Endothelial cell of hepatic sinusoid (primary cell): ENCODE data around the gene RYR2.
"Not testable (repeated sequence)": the region's sequence is repeated elsewhere in the genome, so short reads cannot be mapped to it uniquely, and the experiment has no call there.

Source experiments
- in situ Hi-C: cut with HindIII; loops from 2 replicates; pipeline ENCODE4 v1.10.0; 2017; ENCODE audit warnings: low sequenced_read_pairs

Gene RYR2

DNA sequence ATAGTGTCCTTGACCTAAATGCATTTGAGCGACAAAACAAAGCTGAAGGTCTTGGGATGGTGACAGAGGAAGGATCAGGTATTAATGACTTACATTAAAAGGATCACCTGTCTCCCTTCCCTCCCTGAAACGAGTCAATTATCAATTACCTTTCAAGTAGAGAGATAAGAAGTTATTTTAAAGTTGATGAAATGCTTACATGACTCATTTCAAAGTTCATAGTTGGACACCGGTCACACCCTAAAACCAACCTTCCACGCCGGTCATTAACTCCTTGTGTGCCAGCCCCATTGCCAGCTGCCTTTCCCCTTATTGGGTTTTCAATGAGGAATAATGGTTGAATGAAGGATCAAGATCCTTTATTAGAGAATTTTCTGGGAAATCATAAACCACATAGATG lies 719.0 kb downstream of the RYR2 start:
- in situ Hi-C loops: no loop called here

DNA sequence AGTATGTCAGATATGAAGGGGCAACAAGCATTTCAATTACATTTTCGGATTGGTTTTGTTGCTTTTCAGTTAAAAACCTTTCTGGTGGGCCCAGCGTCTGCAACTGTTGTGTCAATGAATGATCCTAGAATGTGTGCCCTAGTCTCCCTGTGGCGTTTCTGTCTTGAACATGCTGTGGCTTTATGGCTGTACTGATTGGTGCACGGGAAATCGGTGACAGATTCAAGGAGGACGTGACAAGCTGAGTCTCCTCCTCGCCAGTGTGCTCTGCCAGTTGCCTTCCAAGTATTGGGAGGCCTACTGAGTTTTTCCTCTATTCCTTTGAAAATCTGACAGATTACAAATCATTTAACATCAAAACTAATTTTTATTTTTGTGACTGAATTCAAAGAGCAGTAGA lies 721.2 kb downstream of the RYR2 start:
- in situ Hi-C loops: no loop called here

DNA sequence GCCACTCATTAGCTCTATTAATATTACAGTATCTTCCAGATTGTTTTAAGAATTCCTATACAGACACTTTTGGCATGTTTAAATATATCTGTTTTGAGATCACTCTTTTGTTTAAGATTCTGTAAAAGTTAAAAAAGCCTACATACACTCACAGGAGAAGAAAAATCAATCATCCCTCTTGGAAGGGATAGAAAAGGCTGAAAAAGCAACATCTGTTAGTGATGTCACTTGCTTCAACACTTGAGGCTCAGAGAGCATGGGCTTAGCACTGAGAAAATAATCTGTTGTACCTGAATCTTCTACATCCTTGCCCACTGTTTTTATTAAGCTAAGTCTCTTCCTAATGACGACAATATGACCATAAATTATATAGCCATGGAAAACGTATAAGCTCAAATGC lies 721.8 kb downstream of the RYR2 start:
- in situ Hi-C loops: no loop called here

DNA sequence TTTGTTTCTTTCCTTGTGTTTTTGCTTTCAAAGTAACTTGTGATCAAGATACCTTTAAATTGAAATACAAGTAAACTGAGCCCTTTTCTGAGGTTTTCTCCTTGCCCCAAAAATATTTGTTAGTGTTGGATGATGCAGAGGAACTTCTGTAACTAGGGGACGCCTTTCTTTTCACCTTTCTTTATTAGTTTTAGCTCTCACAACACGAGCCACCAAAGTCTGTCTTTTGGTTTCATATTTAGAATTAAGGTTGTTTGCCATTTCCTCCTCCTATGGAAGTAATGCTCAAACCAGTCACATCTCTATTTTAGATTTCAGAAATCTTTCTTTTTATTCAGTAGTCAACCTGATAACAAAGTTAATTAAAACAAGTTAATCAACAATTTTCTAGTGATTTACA lies 727.9 kb downstream of the RYR2 start:
- in situ Hi-C loops: no loop called here

DNA sequence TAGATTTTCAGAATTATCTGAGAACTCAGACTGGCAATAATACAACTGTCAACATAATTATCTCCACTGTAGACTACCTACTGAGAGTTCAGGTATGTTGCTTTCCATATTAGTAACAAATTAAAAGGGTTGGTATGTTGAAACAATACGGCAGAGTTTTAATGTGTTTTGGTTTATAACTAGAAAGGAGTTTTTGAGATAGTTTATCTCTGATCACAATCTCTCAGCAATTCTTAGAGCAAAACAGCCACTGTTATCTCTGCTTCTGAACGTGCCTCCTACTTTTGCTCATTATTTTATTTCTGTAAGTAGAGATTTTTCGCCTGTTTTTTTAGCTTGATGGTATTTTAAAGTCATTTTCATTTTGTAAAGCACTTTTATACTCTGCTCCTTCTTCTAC lies 730.0 kb downstream of the RYR2 start:
- in situ Hi-C loops: no loop called here

DNA sequence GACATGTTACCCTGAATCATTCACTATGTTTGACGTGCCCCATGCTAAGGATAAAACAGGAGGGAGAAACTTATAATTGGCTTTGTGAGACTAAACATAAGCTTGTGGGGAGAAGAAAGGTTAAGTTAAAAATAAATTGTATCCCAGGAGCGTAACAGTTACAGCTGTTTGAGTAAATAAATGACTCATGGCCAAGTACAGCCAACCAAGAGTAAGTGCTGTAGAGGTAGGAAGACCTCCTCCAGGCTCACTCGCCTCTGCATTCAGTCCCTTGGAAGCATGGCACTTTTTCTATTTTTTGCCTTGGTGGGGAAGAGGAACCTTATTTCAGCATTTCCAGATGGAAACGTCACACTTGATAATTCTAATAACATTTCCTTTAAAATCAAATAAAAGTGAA lies 732.3 kb downstream of the RYR2 start:
- in situ Hi-C loops: no loop called here

DNA sequence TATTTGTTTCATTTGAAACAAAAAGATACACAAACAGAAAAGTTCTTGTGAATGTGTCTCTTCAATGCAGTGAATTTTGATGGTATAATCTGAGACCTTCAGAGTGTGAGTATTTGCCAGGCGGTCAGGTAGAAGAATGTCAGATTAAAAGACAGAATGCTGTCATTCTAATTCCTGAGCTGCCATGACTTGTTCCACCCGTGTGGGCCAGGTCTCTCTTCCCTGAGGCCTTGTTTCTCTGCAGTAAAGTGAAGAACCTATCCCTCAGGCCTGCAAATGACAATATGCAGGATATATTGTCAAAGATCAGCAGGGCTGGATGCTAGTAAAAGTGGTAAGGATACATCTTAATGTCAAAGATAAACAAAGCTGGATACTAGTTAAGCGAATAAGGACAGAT lies 737.4 kb downstream of the RYR2 start:
- in situ Hi-C loops: no loop called here

DNA sequence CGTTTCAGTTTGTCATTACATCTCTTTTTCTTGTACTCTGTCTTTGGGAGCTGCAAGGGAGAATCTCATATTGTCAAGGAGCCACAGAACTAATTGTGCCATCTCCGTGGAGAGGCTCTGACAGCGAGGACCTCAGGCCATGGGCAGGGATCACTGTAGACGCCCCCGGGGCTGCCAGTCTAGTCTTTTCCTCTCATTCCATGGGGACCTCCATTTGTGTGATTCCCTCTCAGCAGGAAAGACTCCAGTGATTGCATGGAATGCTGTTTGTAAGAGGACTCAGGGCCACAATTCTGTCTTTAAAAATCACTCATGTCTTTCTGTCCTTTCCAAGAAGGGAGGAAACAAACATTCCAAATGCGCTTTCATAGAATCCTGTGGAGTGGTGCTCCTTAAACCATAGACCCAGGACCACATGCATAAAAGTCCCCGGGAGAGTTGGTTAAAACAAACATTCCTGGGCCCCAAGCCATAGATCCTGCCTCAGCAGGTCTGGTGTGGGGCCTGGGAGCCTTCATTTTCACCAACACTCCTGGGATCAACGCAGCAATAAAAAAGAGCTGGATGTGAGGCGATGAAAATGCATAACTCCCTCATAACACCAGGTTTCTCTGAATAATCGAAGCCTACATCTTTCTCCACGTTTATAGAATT lies 744.2 kb downstream of the RYR2 start:
- in situ Hi-C loops: no loop called here

DNA sequence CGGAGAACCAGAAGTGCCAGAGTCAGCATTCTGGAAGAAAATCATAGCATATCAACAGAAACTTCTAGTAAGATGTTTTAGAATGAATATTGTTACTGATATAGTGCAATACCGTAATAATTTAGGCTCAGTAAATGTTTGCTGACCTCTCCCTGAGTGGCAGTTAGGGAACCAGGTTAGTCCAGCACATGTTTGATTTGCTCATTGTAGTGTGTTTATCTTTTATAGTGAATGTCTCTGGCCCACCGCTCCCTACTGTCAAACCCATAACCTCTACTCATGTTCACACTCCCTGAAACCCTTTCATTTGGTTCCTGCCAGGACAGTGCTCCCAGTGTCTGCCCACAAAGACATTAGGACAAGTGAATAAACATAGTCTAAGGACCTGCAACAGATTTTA lies 746.1 kb downstream of the RYR2 start:
- in situ Hi-C loops: no loop called here

DNA sequence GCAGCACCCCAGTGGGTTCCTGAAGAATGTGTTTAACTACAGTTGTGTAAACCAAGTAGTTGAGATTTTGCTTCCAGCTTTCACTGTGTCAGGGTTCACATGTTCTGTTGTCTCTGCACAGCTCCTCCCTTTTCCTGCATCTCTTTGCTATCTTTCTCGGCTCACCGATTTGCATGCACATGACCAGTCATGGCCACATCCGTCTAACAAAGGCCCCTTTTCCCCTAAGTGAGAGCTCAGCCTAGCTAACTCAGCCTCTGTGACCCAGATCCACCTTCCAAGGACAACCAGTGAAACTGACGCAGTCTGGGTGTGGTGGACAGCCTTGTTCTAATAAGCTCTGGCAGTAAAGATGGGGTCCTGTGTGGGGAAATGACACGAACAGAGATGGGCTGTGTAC lies 747.6 kb downstream of the RYR2 start:
- in situ Hi-C loops: no loop called here

DNA sequence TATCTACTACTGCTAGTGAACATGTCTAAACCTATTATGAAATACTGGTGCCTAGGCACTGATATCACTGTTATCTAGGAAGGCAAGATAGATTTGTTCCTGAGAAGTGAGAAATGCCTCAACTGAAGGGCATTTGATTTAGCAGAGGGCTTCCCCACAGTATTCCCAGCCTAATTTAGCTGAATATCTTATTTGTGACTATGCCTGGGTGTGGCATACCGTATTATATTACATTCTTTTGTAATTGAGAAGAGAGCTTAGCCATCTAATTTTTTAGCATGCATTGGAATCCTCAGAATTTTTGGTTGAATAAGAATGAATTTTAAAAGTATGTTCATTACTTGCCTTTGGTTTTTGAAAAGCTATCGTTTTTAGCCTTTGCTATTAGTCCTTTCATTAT lies 749.6 kb downstream of the RYR2 start:
- in situ Hi-C loops: no loop called here

DNA sequence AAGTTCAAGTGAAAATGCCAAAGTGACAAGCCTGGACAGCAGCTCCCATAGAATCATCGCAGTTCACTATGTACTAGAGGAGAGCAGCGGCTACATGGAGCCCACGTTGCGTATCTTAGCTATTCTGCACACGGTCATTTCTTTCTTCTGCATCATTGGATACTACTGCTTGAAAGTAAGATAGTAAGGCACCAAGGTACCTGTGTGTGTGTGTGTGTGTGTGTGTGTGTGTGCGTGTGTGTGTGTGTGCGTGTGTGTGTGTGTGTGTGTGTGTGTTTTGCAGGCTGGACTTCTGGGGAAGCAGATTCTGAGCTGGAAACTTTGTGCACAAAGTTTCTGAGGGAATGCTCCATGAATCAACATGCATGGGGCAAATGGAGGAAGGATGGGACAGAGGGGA lies 750.2 kb downstream of the RYR2 start:
- in situ Hi-C loops: no loop called here

DNA sequence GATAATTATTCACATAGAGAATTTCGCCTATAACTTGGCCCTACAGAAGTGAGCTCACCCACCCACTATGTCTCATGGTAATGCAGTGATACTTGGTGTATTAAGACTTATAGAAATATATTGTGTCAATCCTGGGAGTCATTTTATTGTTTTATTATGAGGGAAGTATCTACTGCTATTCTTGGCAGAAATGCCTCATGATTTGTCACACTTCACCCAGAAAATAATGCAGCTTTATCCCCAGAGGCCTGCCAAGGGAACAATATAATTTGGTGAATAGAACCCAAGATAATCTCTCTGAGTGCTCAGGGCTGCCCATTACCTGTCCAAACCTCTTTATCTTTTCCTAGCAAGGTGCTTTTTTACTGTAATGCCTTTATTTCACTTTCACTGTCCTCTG lies 750.7 kb downstream of the RYR2 start:
- in situ Hi-C loops: no loop called here

DNA sequence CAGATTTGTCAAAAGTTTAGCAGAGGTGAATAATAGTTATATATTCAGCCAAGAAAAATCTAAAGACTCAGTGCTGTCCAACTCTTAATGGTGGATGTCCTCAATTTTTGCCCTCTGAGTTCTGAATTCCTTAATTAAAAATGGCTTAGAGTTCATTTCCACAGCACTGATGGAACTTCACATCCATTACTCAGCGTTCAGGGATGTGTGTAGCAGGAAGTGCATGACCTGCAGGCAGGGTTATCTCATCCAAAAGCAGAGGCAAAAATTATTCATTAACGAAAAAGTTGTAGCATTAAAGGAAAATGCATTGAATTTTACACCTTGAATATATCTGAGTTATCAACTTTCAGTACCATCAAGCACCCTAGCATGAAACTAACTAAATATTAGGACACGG lies 752.1 kb downstream of the RYR2 start:
- in situ Hi-C loops: no loop called here

DNA sequence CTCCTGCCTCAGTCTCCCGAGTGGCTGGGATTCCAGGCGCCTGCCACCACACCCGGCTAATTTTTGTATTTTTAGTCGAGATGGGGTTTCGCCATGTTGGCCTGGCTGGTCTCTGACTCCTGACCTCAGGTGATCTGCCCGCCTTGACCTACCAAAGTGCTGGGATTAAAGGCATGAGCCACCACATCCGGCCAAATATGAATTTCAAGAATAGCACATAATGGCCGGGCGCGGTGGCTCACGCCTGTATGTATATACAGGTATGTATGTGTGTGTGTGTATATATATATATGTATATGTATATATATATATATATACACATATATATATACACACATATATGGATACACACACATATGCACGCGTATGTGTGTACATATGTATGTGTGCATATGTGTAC lies 753.6 kb downstream of the RYR2 start:
- in situ Hi-C loops: no loop called here

DNA sequence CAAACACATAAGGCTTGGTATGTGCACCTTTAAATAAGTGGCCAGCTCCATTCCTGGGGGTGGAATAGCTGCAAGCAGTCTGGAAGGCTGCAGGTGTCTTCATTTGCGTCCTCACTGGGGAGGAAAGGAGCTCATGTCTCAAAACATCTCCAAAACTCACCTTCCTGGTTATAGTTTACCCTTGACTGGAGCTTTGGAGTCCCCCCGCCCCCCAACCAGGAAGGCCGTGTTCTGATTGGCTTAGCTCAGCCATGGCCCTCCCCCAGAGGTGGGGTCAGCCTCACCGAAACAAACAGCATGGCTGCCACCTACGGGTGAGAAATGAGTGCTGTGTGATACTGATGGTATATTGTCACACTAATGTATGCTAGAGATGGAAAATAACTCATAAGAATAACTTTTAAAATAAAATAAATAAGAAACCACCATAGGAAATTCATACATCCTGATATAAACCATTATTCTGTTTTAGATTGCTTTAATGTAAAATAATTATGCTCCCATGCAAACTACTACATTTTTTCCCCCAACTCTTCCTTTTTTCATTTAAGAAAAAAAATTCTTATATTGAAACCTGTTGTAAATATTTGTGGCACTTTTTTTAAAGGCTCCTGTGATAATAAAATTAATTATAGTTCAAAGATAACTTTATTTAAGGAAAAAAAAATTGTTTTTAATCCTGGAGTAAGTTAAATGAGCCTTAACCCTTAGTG lies 757.9 kb downstream of the RYR2 start:
- in situ Hi-C loops: no loop called here

DNA sequence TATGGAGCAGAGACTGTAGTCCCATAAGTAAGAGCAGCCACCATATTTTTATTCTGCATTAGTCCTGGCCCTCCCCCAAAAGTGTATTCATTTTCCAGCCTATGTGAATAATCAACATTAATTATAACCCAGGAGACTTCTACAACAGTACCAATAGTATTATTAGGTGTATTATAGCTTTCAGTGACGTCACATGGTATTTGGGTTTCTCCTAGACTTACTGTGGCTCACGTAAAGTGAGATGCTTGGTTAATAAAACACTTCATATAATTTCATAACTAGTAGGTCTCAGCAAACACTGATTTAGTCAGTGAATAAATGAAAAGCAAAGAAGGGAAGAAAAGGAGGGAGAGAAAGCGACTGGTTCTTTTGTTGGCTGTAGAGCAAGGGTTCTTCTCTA lies 762.5 kb downstream of the RYR2 start:
- in situ Hi-C loops: no loop called here

DNA sequence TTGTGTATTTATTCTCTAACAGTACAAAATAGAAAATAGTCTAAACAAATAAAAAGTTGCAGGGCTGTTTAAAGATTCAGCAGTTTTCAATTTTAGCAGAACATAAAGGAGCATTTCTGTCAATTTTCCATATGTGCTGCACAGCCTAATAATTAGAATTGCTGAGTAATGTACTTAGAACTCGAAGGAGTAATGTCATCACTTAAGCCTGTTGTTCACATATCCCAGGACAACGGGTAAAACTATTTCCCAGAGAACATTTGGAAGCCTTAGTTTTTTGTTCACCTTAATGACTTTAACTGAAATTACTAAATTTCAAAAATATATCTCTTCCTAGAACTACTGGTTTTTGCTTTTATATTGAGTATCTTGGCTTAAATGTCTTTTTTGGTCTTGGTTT lies 767.1 kb downstream of the RYR2 start:
- in situ Hi-C loops: no loop called here

DNA sequence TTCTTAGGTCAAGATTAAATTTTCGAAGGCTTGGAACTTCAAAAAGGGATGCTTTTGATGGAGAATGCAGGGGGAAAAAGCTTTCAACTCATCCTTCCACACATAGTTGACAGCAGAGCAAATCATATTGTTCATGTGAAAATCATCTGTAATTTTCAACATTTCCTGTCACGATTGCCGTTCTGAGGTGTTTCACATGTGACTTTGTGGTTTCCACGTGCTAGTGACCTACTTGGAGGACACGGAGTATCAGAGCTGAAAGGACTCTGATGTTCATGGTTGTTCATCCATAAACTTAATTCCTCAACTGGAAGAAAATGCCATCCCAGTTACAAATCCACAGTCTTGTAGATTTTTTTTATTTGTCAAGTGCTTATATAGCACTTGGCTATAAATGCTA lies 769.6 kb downstream of the RYR2 start:
- in situ Hi-C loops: no loop called here

DNA sequence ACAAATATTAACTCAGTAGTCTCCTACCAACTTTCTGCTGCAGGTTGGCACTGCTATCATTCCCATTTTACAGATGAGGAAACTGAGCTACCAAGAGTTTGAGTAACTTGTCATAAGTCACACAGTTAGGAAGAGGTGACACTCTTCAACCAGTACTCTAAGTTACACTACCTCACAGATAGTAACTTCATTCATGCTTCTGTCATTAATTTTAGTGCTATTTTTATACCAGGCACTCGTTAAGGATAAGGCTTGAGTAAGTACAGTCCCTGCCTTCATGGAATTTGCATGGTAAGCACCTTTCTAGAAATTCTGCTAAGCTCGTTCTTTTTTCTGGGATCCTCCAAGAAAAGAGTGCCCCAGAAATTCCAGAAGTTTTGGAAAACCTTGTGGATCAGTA lies 770.1 kb downstream of the RYR2 start:
- in situ Hi-C loops: no loop called here

DNA sequence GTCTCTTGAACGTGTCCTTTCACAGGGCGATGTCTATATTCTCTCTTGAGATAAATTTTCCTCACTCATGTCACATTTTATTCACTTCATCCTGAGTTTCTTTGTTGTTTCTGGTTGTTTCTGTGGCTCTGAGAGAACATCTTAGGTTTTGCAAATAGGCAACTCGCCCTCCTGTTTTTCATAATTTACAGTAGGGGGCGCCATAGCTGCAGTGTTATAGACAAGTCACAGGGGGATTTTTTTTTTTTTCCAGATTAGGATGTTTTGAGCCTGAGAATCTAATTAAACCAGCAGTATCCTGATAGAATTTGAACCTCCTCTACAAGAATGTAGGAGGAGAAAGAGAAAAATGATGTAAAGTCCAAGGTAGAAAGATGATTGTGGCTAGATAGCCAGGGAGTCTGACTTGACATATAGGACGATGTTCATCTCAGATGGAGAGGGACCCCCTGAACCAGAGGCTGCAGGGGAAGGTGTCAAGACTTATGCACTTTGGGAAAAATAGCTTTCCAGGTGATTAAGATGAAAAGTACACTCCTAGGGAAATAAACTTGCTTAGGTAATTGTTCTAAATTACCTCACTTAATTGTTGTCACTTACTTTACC lies 772.4 kb downstream of the RYR2 start:
- in situ Hi-C loops: no loop called here

DNA sequence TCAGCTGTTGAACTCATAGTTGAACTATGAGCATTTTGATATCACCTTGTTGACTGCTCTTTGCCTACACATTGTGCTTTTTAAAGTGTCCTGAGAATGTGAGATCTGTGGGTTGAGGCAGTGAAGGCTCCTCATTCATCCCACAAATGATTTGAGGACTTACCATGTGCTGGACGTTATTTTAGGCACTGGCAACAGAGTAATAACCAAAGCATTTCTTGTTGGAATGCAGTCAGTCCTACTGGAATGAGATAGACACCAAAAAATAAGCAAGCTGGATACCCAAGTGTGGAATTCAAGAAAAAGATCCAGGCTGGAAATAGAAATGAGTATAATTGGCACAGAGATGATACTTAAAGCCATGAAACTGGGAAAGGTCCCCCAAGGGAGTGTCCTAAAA lies 775.3 kb downstream of the RYR2 start:
- in situ Hi-C loops: no loop called here

DNA sequence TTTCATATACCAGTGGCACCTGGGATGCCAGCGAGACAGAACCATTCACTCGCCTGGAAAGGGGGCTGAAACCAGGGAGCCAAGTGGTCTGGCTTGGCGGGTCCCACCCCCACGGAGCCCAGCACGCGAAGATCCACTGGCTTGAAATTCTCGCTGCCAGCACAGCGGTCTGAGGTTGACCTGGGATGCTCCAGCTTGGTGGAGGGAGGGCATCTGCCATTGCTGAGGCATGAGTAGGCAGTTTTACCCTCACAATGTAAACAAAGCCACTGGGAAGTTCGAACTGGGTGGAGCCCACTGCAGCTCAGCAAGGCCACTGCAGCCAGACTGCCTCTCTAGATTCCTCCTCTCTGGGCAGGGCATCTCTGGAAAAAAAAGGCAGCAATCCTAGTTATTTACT lies 778.6 kb downstream of the RYR2 start:
- in situ Hi-C loops: not testable (repeated sequence)
